Raji (cell line): ENCODE results near the gene FAM171A2.

ENCODE experiments used
- POLR2A ChIP-seq: IDR thresholded peaks from 2 replicates; pipeline ENCODE4 v1.6.1; 2011; ENCODE audit warnings: low read depth, low read length, control low read depth; ENCODE audit not compliant: insufficient read depth

Gene FAM171A2

GRCh38 chr17:44363613-44364159, at the start of gene FAM171A2:
Gene FAM171A2, minus strand, starts transcription at chr17:44363853. Its CDS starts 139 bp downstream, at chr17:44363714.
- TF ChIP-seq POLR2A = peak; percentile 51

GRCh38 chr17:44409309-44410028, 45.8 kb upstream of the FAM171A2 start:
- TF ChIP-seq POLR2A = no peak

GRCh38 chr17:44408786-44409185, 45.1 kb upstream of the FAM171A2 start:
- no peak for TF ChIP-seq POLR2A

- TF ChIP-seq POLR2A = no peak
Measured at GRCh38 chr17:44402564-44403172, 39.0 kb upstream of the FAM171A2 start.

GRCh38 chr17:44400226-44400847, 36.7 kb upstream of the FAM171A2 start:
- no peak for TF ChIP-seq POLR2A

- no peak for TF ChIP-seq POLR2A
Measured at GRCh38 chr17:44398692-44399691, 35.3 kb upstream of the FAM171A2 start.

- no peak for TF ChIP-seq POLR2A
Measured at GRCh38 chr17:44397479-44398440, 34.1 kb upstream of the FAM171A2 start.

- no peak for TF ChIP-seq POLR2A
Measured at GRCh38 chr17:44396946-44397345, 33.3 kb upstream of the FAM171A2 start.

- no peak for TF ChIP-seq POLR2A
Measured at GRCh38 chr17:44394833-44395232, 31.2 kb upstream of the FAM171A2 start.

GRCh38 chr17:44390250-44390870, 26.7 kb upstream of the FAM171A2 start:
- no peak for TF ChIP-seq POLR2A

GRCh38 chr17:44389723-44390202, 26.1 kb upstream of the FAM171A2 start:
- no peak for TF ChIP-seq POLR2A

GRCh38 chr17:44389281-44389680, 25.6 kb upstream of the FAM171A2 start, which contains the start of gene ITGA2B:
Gene ITGA2B, minus strand, starts transcription at chr17:44389649. Its CDS starts 176 bp downstream, at chr17:44389473.
- TF ChIP-seq POLR2A = no peak

- TF ChIP-seq POLR2A = no peak
Measured at GRCh38 chr17:44387804-44388203, 24.2 kb upstream of the FAM171A2 start.
